Stimulated activated CD8-positive, alpha-beta memory T cell treated with anti-CD3 and anti-CD28 coated beads, Interleukin-2, amount 100 ng/mL, for 48 hours (primary cell): ENCODE measurements around the gene FOXP4.

ENCODE experiments used
- DNase-seq, 2 donors: peaks; one replicate each; pipeline ENCODE4 v3.0.0-alpha.2; 2020; ENCODE audit warnings: low read depth in 2 of 2

Gene FOXP4

DNA sequence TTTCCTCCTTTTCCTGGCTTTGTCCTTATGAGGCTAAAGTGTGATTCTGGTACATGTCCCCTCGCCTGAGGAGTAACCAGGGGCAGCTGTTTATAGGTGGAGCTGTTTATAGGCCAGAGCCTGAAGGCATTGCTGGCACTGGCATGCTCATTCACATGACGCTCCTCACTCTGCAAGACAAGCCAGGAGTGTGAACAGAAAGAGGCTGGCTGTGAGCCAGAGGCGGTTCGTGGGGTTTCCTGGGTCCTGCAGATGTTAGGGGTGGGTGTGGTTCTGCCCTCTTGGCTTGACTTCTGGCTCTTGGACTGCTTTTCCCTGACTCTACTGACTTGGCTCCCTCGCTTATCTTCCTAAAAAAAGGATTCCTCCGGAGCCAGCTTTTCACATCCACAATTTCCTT is 79.3 kb downstream of the FOXP4 start:
- no peak for DNase-seq

DNA sequence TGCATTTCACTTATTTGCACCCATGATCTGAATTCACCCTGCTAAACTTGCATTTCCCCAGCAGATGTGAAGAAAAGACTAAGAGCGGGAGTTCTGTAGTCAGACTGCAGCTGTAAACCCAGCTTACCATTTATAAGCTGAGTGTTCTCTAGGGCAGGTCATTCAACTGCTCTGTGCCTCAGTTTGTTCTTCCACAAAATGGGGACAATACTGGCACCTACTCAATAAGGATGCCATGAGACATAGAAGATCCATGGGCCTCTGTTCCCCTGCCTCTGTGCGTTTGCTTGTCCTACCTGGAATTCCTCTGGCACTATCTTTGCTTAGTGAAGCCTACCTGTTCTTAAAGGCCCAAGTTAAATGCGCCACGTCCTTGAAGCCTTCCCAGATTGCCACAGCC is 79.8 kb downstream of the FOXP4 start:
- no peak for DNase-seq

DNA sequence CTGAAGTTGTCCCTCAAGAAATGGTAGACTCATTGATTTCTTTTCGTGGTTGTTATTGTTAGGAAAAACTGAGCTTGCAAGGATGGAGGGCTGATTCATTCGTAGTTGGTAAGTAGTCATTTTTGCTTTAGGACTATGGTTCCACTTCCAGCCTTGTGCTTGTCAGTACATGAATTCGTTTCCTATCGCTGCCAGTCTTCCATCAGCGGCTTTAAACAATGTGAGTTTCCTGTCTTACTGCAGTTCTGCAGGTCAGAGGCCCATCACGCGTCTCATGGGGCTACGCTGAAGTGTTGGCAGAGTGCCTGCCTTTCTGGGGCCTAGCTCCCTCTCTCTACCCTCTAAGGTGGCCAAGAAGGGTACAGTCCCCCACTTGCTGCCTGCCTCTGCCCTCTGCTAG is 80.7 kb downstream of the FOXP4 start:
- DNase-seq, result no peak

DNA sequence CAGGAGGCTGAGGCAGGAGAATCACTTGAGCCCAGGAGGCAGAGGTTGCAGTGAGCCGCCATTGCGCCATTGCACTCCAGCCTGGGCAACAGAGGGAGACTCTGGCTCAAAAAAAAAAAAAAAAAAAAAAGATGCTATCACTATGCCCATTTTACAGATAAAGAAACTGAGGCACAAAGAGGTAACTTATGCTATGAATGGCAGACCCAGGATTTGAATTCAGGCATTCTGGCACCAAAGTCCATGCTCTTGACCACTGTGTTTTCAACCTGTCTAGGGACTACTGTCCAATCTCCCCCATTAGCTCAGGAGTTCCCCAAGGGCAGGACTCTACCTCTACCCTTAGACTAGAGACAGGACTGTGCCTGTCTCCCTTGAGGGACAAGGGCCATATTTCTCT is 82.9 kb downstream of the FOXP4 start:
- no peak for DNase-seq

DNA sequence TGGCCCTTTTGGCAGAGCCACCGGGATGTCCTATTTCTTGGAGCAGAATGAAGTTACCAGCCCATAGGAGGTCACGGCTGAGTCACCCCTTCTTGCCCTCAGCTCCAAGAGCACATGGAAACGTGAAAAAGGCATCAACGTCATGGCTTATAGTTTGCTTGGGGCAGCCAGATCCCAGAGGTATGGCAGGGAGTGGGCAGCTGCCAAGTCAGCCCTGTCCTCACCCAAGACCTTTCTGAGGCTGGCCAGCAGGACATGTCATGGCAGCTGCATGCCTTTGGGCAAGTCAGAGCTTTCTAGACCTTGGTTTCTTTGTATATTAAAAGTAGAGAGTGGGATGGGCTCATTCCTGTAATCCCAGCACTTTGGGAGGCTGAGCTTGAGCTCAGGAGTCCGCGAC is 83.9 kb downstream of the FOXP4 start:
- DNase-seq, result no peak

DNA sequence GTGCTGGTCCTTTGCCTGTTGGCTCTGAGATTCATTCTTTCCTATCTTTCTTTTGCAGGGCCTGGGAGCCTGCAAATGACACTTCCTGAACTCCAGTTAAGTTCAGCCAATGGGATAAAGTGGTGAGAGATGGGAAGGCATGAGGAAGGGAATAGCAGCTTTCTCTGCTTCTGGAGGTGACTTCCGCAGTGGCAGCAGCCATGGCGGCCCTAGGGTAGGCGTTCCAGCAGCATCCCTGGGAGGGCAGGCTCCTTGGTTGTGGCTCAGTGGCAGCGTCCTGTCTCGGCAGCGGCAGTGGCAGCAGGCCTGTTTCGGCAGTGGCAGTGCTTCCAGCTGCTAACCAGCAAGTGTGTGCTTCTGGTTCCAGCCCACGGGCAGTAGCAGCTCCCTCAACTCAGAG is 84.8 kb downstream of the FOXP4 start:
- DNase-seq, result no peak

DNA sequence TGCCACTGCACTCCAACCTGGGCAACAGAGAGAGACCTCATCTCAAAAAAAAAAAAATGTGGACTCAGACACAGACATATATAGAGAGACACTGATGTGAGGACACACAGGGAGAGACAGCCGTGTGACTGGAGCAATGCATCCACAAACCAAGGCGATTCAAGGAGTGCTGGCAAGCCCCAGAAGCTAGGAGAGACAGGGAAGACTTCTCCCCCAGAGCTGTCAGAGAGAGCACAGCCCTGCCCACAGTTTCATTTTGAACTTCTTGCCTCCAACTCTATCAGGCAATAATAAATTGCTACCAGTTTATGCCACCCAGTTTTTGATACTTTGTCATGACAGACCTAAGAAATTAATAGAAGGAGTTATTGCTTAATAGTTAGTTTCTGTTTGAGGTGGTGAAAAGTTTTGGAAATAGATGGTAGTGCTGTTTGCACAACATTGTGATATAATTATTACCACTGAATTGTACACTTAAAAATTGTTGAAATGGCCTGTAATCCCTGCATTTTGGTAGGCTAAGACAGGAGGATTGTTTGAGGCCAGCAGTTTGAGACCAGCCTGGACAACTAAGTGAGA is 87.0 kb downstream of the FOXP4 start:
- DNase-seq, result no peak

DNA sequence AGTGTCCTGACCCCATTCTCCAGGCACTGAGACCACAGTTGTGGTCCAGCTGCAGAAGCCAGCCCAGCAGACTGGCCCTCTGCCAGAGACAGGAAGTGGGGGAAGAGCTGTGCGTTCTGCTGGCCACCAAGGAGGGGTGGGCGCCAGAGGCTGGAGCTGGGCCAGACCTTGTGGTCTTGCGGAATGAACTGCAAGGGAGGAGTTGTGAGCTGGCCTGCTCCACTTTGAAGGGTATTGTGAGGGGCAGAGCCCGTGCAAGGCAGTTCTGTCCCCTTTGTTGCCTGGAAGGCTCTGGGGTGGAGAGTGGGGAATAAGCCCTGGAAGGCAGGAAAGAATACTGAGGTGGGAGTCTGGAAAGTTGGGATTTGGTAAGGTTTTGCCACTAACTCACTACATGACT is 88.5 kb downstream of the FOXP4 start:
- no peak for DNase-seq

DNA sequence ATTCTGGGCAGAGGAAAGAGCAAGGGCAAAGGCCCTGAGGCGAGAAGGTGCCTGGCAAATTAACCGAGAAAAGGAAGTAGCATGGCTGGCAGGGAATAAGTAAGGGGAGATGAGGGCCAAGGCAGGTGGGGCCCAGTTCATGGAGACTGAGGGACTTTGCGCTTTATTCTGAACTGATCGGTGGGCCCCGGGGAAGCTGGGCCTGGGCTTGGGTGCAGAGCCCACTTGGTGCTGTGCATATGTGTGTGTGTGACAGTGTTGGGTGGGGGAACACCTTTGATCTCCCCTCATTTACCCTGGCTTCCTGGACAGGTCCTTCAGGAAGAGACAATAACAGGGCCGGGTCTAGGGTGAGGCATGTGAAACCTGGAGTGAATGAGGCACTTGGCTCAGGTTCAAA is 89.2 kb downstream of the FOXP4 start:
- DNase-seq, result no peak

DNA sequence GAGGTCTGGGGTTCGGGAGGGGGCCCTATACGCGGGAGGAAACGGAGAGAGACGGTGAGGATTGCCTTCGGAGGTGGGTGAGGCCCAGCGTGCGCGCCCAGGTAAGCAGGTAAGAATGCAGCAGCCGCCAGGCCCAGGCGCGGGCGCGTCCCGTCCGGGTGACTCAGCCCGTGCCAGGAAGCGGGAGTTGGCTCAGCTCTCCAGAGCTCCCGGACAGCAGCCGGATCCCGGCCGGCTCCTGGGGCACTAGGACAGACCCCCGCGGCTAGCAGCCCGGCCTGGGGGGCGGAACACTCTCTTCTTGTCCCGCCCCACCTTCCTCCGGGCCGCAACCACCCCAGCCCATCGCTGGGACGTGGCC is 90.6 kb downstream of the FOXP4 start:
- DNase-seq, result no peak

DNA sequence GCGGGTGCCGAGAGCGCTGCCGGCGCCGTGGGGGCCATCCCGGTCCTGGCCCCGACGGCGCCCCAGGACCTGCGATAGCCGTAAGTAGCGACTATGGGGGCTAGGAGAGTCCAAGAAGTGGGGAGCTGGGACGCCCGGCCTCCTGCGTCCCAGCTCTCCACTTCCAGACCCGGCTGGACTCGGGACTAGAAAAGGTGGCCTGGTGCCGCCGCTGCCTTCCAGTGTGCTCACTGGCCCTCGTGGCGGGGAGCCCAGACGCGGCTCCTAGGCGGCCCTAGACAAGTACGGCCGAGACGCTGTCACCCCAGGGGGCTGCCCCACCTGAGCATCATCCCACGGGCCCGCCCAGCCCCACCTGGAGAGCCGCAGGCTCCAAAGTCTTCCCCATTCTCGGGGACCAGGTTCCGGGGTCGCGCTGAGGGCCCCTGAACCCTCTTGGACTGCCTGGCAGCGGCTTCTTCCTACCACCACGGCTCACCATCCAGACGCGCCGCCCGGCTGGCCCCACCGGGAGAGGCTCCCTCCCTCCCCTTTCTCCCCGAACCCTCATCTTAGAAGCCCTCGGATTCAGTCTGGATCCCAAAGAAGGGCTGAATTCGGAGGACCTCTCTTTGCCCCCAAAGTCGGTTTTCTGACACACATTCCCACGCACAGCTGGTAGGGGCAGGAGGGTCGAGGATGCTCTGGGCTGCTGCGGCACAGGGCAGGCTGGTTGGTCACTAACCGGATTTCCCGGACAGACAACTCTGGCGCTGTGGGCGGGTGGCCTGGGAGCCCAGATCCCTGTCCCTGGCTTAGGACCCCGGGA is 91.2 kb downstream of the FOXP4 start:
- DNase-seq, result no peak

DNA sequence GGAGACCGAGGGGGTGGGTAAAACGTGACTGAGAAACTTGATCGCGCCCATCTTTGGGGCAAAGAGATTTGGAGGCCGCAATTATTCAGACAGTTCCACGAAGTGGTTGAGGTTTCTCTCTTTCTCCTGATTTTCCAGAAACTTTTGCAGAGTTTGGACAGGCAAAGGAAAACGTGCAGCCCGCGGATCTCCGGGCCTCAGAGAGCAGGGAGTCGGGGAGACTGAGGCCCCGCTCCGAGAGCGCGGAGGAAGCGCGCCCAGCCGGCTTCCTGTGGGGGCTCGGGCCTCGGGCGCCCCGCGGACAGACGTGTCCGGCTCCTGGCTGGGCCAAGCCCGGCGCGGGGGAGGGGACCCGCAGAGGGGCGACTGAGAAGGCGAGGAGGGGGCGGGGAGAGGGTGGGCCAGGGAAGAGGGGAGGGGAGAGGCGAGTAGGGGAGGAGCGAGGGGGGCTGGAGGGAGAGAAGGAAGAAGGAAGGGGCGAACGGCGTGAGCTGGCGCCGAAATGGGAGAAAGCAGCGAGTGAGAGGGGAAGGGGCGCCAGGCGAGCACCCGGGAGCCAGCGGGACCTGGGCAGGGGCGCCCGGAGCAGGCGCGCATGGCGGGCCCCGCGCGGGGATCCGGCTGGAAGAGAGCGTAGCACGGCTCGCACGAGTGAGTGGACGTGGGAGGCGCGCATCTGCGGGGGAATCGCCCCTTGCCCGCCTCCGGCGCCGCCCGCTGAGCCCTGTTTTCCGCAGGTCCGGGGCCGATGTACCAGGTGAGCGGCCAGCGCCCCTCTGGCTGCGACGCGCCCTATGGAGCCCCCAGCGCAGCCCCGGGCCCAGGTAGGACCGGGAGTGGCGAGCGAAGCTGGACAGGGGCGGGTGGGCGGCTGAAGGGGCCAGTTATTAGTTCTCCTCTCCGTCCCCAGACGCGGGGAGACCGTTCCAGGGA is 92.1 kb downstream of the FOXP4 start, which contains the start of gene MDFI:
TSS of gene MDFI (plus strand) at position 467 of the 933 bp plus-strand sequence. CDS start at position 749, 282 bp downstream.
- no peak for DNase-seq

DNA sequence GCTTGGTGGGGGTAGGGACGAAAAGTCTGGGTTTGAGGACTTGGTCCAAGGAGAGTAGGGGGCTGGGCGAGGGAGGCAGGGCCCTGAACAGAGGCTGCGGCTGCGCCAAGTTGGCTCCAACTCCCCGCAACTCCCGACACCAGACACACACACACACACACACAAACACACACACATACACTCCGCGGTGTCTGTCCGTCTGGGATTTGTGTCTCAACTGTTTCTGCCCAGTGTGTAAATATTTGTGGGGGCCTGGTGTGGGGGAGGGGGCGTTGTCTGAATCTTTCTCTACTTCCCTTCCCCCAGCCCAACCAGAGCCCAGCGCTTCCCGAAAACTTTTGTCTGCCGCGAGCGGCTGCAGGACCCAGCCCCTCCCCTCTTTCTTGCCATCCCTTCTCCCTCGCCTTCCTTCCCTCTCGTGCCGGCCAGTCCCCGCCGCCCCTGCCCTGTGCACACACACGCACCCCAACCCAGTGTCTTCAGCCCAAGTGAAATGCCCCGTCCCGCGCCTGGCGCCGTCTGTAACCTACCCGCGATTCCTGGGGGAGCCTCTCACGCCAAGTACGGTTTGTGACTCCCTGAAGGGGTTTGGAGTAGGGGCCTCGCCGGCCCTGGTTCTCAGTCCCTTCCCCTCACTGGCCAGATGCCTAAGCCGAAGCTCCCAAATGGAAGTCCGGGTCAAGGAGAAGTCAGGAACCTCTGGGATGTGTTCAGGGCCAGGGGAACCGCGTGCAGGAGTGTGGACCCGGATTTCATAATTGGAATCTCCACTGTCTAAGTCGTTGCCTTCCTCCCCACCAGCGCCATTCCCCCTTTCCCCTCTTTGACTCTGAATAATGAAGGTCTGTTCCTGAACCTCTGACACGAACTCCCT is 93.0 kb downstream of the FOXP4 start:
- DNase-seq, result no peak

DNA sequence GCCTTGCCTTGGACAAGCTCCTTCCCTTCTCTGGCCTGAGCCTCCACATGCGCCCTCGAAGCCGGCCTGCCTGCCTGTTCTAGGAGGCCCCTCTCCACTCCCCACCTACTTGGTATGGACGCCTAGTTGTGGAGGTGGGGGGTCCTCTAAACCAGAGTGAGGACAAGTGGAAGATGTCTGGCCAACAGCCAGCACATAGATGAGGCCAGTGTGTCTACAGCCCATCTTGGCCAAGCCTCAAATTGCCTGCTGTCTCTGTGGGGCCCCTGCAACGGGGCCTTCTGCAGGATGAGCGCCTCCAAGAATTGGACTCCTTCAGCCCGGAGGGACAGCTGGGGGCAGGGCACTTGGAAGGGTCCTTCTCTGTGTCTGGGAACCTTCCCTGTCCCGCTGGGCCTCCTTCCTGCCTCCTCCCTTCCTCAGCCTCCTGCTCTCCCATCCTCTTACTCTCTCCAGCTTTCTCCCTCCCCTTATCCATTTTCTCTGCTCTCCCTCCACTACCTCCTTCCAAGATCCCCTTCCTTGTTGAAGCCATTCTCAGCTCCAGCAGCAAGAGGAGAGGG is 93.7 kb downstream of the FOXP4 start:
- DNase-seq, result no peak

DNA sequence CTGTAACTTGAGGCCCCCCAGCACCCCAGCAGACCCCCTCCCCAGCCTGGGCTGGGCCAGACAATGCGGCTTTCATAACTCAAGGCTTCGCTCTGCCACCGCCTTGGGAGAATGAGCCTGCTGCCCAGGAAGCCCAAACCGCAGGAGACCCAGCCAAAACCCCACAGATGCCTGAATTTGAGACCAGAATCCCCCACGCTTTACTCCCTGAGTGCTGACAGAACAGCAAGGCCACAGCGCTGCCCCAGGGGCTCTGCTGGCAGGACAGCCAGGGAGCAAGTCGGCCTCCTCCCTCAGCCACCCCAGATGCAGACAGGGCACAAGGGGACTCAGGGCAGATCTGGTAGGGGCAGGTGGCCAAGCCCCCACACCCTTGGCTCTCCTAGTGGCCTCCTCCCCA is 94.2 kb downstream of the FOXP4 start:
- no peak for DNase-seq

DNA sequence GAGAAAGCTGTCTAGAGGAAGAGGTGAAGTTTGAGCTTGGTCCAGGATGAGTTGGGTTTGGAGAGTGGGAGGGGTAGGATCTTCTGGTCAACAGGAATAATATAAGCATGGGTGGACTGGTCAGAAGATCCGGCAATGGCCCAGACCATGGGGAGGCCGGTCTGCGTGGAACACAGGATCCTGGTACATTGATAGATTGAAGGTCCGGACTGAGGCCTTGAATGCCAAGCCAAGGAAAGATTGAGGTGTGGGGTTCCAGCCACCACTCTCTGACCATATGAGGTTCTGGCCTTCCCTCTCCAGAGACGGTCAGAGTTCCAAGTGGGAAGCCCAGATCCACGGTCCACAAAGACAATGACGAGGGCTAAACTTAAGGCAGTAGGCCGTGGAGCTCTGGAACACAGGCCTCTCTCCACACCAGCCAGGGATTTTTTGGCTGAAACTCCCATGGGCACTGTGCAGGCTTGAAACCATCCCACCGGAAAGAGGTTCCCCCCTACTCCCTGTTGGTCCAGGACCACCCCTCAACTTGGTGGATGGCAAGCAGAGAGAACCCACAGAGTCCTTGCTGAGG is 95.3 kb downstream of the FOXP4 start:
- no peak for DNase-seq

DNA sequence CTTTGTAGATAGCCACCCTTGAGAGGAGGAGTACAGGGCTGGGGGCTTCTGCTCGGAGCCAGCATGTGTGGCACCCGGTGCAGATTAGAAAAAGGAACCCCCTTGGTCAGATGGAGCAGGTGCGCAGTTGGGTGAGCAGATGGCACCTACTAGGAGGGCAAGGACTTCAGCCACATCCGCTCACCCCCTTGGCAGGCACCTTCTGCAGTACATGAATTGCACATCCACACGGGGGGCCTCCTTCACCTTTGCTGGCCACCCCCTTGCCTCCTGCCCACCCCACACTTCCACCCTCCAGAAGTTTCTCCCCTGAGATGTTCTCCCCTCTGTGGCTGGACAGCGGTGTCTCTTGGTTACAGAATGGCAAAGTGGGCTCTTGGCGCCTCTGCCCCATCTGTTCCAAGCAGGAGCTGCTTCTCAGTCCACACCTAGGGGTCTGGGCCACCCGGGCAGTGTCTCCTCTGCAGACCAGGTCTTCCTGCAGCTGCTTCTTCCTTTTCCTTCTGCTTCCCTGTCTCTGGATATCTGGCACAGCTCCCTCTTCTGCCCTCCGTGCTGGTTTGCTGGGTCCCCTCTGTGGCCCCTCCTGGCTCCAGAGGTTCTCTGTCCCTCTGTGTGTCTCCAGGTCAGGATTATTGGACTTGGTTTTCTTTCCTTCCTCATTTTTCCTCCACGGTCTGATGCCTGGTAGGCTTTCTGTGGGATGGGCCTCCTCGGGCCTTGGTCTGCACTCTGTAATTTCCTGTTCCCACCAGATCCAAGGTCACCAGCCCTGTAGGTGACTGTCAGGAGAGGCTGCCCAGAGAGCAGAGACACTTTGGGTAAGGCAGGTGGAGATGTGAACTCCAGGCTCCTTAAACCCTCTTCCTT is 96.1 kb downstream of the FOXP4 start:
- DNase-seq, result no peak

DNA sequence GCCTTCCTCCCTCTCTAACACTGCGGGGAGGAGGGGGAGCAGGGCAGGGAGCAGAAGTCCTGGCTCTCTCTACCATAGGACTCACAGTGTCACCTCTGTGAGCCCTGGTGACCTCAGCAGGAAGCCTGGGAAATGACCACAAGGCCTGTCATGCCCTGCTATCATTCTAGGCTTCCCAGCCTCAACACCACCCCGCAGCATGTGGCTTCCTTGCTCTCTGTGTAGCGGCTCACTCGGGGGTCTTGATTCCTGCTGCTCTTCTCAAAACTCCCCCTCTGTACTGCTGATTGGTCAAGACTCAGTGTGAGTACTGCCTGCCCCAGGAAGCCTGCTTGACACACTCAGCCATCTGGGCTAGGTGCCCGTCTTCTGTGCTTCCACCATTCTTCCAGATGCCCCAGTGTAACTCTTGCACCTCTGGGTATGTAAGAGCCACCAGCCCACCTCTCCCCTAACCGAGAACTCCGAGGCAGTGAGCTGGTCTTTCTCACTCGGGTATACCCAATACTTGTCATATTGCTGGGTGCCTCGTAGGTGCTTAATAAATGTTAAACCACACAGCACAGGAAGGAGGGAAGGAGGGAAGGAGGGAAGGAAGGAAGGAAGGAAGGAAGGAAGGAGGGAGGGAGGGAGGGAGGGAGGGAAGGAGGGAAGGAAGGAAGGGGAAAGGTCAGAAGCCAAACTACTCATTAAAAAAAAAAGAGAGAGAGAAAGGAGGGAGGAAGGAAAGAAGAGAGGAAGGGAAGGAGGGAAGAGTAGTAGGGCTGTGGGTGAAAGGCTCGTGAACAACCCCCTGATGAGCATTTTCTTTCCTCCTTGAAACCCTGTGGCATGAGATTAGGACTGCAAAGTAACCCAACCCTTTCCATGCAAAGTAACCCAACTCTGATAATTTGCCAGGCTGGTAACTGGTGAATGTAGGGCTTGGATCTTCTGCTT is 97.0 kb downstream of the FOXP4 start:
- DNase-seq, result no peak

DNA sequence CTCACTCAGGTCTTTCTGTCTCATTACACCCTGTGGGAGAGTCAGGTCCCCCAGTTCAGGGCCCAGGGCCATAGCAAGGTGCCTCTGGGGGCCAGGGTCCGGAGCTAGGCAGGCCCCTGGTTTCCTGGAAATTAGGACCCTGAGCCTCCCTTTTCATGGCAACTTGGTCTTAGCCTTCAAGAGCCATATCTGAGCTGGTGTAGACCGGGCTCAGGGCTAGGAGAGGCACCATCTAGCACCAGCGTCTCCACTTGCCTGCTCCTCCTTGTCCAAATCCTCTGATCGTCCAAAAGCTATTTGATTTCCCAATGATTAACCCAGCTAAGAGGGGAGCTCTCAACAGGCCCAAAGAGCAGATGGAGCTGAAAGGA is 97.7 kb downstream of the FOXP4 start:
- no peak for DNase-seq
